Tibial nerve (tissue), 4 donors: ENCODE results near the gene CPAMD8. TPM values are rescaled to one million over a fixed set of nuclear protein-coding genes. Genes with fewer than 3 reads are reported as not detected.

ENCODE experiments used
- DNase-seq, 2 donors: peaks; one replicate each; pipeline ENCODE4 v3.0.0-alpha.2; 2019; ENCODE audit warnings: low spot score in 2 of 2
- H3K27ac ChIP-seq, 4 donors: fragments of 200-600 bp; sonication (generic) in 3 of 4; one replicate each; pipeline ENCODE4 v1.5.1; 2017 to 2019; ENCODE audit warnings: mild to moderate bottlenecking in 1 of 4
- H3K27me3 ChIP-seq, 2 donors: fragments of 200-600 bp; sonication (generic) in 1 of 2; one replicate each; pipeline versions ENCODE4 v1.5.1 to v1.6.0; 2017 to 2019
- H3K36me3 ChIP-seq, 3 donors: fragments of 200-600 bp; sonication (generic); one replicate each; pipeline ENCODE4 v1.5.1; 2018 to 2019
- H3K4me1 ChIP-seq, 4 donors: fragments of 200-600 bp; sonication (generic) in 3 of 4; one replicate each; pipeline ENCODE4 v1.5.1; 2017 to 2019
- H3K4me3 ChIP-seq, 4 donors: fragments of 200-600 bp; sonication (generic) in 3 of 4; one replicate each; pipeline ENCODE4 v1.5.1; 2017 to 2019; ENCODE audit warnings: mild to moderate bottlenecking in 1 of 4, moderate library complexity in 1 of 4
- H3K9me3 ChIP-seq, 4 donors: fragments of 200-600 bp; sonication (generic) in 3 of 4; one replicate each; pipeline ENCODE4 v1.5.1; 2017 to 2019
- EP300 ChIP-seq, 2 donors: sonication (generic); formaldehyde crosslinking; IDR thresholded peaks; one replicate each; pipeline ENCODE4 v1.6.1; 2017; ENCODE audit warnings: antibody characterized with exemption in 2 of 2, mild to moderate bottlenecking in 1 of 2
- POLR2A ChIP-seq, 2 donors: fragments of 450-650 bp; IDR thresholded peaks; one replicate each; pipeline ENCODE4 v1.6.1; 2017; ENCODE audit warnings: antibody characterized with exemption in 2 of 2, mild to moderate bottlenecking in 2 of 2, moderate library complexity in 2 of 2
- WGBS, 2 donors: methylation state at CpG; one replicate each; pipeline ENCODE4 v1.1.5; 2018; 5-methylcytosine and 5-hydroxymethylcytosine counted together
- total RNA-seq, 4 donors: library from RNA; depleted of rRNA; stranded (reverse); fragments of >200 nt; gene quantifications; one replicate each; pipeline ENCODE4 v1.1.0, GENCODE V29; 2016
- TF ChIP-seq, protein P1 (sequence below), 5 experiments: fragments of 200-600 bp in 3 of 5; fragments of 450-650 bp in 2 of 5; sonication (generic) in 3 of 5; IDR thresholded peaks; one replicate each; pipeline ENCODE4 v1.5.1; 2016 to 2019; ENCODE audit warnings: antibody characterized with exemption in 5 of 5, mild to moderate bottlenecking in 3 of 5, moderate library complexity in 2 of 5

CPAMD8 gene
- total RNA-seq, 4 donors from 2014 or later = 9.8 to 26.3 (median 14.4) TPM

DNA sequence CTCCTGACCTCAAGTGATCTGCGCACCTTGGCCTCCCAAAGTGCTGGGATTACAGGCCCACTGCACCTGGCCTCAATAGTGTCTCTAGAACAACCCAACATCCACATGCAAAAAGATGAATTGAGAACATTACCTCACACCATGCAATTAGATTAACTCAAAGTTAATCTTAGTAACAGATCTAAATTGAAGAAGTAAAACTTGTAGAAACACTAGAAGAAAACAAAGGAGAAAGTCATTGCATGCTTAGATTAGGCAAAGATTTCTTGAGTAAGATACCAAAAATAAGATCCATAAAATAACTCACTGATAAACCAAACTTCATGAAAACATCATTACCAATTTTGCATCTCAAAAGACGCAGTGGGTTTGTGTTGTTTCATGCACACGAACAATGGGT, 2.8 kb downstream of the CPAMD8 start:
- Histone ChIP-seq H3K27ac (no peak overlapping the region), H3K4me3 (no peak overlapping the region), H3K36me3 (peaks cover 0 to 2% (median 0%) of the 10 kb centered on the region in 3 donors), H3K9me3 (peaks cover 0 to 26% (median 0%) of the 10 kb centered on the region in 4 donors), H3K4me1 (peaks cover 0 to 10% (median 0%) of the 10 kb centered on the region in 4 donors), H3K27me3 (peaks cover 0 to 53% of the 10 kb centered on the region in 2 donors)
- 77% methylated on average over 3 of the region's 3 CpGs for WGBS, 2 donors
- no peak for TF ChIP-seq POLR2A (IDR thresholded peaks at IDR 0.05)
- no peak for TF ChIP-seq EP300 (IDR thresholded peaks at IDR 0.05)
- TF ChIP-seq, protein P1, sequence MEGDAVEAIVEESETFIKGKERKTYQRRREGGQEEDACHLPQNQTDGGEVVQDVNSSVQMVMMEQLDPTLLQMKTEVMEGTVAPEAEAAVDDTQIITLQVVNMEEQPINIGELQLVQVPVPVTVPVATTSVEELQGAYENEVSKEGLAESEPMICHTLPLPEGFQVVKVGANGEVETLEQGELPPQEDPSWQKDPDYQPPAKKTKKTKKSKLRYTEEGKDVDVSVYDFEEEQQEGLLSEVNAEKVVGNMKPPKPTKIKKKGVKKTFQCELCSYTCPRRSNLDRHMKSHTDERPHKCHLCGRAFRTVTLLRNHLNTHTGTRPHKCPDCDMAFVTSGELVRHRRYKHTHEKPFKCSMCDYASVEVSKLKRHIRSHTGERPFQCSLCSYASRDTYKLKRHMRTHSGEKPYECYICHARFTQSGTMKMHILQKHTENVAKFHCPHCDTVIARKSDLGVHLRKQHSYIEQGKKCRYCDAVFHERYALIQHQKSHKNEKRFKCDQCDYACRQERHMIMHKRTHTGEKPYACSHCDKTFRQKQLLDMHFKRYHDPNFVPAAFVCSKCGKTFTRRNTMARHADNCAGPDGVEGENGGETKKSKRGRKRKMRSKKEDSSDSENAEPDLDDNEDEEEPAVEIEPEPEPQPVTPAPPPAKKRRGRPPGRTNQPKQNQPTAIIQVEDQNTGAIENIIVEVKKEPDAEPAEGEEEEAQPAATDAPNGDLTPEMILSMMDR (IDR thresholded peaks at IDR 0.05) = no peak
- DNase-seq = no peak

DNA sequence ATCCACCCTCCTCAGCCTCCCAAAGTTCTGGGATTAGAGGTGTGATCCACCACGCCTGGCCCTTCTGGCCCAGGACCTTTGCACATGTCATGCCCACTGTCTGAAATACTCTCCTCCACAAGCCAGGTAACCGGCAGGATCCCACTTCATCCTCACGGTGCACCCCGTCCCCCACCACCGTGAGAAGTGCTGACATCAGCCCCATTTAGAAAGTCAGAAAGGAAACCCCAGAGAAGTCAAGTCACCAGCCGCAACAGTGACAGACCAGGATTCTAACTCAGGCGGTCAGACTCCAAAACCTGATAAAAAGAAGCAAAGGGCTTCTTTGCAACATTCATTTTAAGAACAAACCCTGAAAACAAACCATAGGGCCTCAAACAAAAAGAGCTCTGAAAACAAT, 3.9 kb downstream of the CPAMD8 start:
- H3K27me3 ChIP-seq = peaks cover 0 to 43% of the 10 kb centered on the region in 2 donors
- peaks cover 0 to 2% (median 0%) of the 10 kb centered on the region in 3 donors for H3K36me3 ChIP-seq
- no peak overlapping the region for H3K4me3 ChIP-seq
- H3K27ac ChIP-seq = no peak overlapping the region
- WGBS, 2 donors = 87 to 88% methylated on average over 7 of the region's 7 CpGs
- H3K4me1 ChIP-seq = peaks cover 0 to 10% (median 0%) of the 10 kb centered on the region in 4 donors
- TF ChIP-seq, protein P1 (IDR thresholded peaks at IDR 0.05) = no peak
- no peak for TF ChIP-seq POLR2A (IDR thresholded peaks at IDR 0.05)
- no peak for TF ChIP-seq EP300 (IDR thresholded peaks at IDR 0.05)
- DNase-seq = no peak
- peaks cover 0 to 26% (median 0%) of the 10 kb centered on the region in 4 donors for H3K9me3 ChIP-seq

DNA sequence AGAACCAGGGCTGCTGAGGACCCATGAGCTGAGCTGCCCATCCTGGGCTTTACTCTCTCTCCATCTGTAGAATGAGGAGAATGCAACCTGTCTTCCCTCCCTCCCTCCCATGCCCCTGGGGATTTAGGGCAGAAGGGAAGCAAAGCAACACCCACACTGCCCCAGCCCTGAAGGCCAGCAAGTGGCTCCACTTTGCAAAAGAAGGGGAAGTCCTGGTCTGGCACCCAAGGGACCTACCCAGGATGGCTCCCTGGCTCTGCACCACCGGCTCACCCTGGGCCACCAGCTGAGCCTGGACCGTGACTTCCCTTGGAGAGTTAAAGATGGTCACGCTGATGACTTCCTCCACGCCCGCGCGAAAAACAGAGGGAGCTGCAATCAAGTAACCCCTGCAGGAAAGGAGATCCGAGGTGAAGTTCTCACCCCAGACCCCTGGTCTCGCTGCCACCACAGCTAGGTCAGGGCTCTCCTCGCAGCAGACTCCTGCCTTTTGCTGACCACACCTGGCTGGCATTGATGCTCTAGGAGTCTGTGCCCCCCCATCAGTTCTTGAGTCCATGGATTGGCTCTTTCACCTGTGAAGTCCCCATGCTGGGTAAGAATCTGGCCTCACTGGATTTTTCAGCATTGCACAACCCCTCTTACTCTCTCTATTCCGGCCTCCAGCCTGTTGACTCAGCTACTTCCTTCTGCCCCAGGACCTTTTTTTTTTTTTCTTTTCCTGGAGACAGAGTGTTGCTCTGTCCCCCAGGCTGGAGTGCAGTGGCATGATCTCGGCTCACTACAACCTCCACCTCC, 4.6 kb downstream of the CPAMD8 start:
- WGBS, 2 donors = 86 to 88% methylated on average over 12 of the region's 12 CpGs
- TF ChIP-seq EP300 (IDR thresholded peaks at IDR 0.05) (no peak), POLR2A (IDR thresholded peaks at IDR 0.05) (no peak)
- TF ChIP-seq, protein P1 (IDR thresholded peaks at IDR 0.05) = no peak
- Histone ChIP-seq H3K27me3 (peaks cover 0 to 35% of the 10 kb centered on the region in 2 donors), H3K9me3 (peaks cover 0 to 26% (median 0%) of the 10 kb centered on the region in 4 donors), H3K36me3 (peaks cover 0 to 2% (median 0%) of the 10 kb centered on the region in 3 donors), H3K4me3 (no peak overlapping the region), H3K4me1 (peaks cover 0 to 10% (median 0%) of the 10 kb centered on the region in 4 donors), H3K27ac (no peak overlapping the region)
- no peak for DNase-seq

DNA sequence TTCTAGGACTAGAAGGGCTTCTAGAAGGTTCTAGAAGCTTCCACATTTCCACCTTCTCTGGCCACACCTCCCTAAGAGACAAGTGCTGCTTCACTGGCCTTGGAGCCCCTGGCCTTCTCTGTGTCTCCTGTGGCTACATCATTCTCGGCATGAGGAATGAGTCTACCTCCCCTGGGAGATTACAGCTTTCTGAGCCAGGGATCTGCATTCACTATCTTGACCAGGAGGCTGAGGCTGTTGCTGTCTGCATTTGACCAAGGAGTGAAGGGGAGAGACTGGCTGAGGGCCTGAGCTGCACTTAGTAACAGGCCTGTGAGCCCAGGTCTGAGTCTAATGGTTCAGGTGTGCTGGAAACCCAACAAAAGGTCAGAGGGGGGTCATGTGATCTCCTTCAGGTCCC, 5.3 kb downstream of the CPAMD8 start:
- Histone ChIP-seq H3K27ac (no peak overlapping the region), H3K4me3 (no peak overlapping the region), H3K4me1 (peaks cover 0 to 9% (median 0%) of the 10 kb centered on the region in 4 donors), H3K27me3 (peaks cover 0 to 31% of the 10 kb centered on the region in 2 donors), H3K9me3 (peaks cover 0 to 26% (median 0%) of the 10 kb centered on the region in 4 donors), H3K36me3 (peaks cover 0 to 2% (median 0%) of the 10 kb centered on the region in 3 donors)
- TF ChIP-seq EP300 (IDR thresholded peaks at IDR 0.05) = no peak
- TF ChIP-seq, protein P1 (IDR thresholded peaks at IDR 0.05) = no peak
- DNase-seq = no peak
- 60 to 71% methylated on average over 1 of the region's 1 CpG for WGBS, 2 donors

DNA sequence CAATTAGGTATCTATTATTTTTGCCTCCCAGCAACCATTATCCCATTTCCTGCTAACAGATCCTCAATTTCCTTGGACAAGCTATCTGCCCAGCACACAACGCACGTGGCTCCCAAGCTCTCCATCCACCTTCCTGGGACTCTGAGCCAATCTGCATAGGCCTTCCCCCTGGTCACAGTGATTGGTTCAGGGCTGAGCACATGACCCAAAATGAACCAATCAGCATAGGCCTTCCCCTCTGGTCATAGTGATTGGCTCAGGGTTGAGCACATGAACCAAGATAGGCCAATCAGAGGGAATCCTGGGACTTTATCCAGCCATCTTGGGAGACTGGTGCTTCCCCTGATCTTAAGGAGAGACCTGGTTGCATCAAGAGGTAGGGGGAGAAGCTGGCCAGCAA, 5.8 kb downstream of the CPAMD8 start:
- Histone ChIP-seq H3K36me3 (peaks cover 0 to 2% (median 0%) of the 10 kb centered on the region in 3 donors), H3K27me3 (peaks cover 0 to 26% of the 10 kb centered on the region in 2 donors), H3K27ac (no peak overlapping the region), H3K9me3 (peaks cover 0 to 26% (median 0%) of the 10 kb centered on the region in 4 donors), H3K4me3 (no peak overlapping the region), H3K4me1 (peaks cover 0 to 6% (median 0%) of the 10 kb centered on the region in 4 donors)
- no peak for DNase-seq
- WGBS, 2 donors = 71 to 77% methylated on average over 2 of the region's 2 CpGs
- TF ChIP-seq EP300 (IDR thresholded peaks at IDR 0.05) (no peak), POLR2A (IDR thresholded peaks at IDR 0.05) (no peak)
- TF ChIP-seq, protein P1 (IDR thresholded peaks at IDR 0.05) = no peak
